ENCODE measurements around the gene XCL2.

Gene XCL2

GRCh38 chr1:168518201-168518689 is 25.6 kb downstream of the XCL2 start:
- H3K4me3 ChIP-seq (ENCODE audit: low read length in 2 of 2), result no peak overlapping the region
- H3K9me3 ChIP-seq (ENCODE audit: control insufficient read depth in 2 of 2, low read length in 2 of 2), result no peaks in the 10 kb centered on the region
- no peak overlapping the region for H3K27ac ChIP-seq (ENCODE audit: low read depth in 2 of 2, low read length in 2 of 2)

GRCh38 chr1:168514455-168514854 is 29.3 kb downstream of the XCL2 start:
- peaks cover 0 to 3% of the 10 kb centered on the region in 2 donors for H3K4me1 ChIP-seq (ENCODE audit: control insufficient read depth in 2 of 2, insufficient read depth in 2 of 2, low read length in 2 of 2)
- no peaks in the 10 kb centered on the region for H3K27me3 ChIP-seq (ENCODE audit: control insufficient read depth in 2 of 2, insufficient read depth in 2 of 2, low read length in 2 of 2)
- no peaks in the 10 kb centered on the region for H3K36me3 ChIP-seq (ENCODE audit: control insufficient read depth in 2 of 2, insufficient read depth in 2 of 2, low read length in 2 of 2)
- H3K9me3 ChIP-seq (ENCODE audit: control insufficient read depth in 2 of 2, low read length in 2 of 2), result no peaks in the 10 kb centered on the region
- H3K27ac ChIP-seq (ENCODE audit: low read depth in 2 of 2, low read length in 2 of 2), result no peak overlapping the region
- H3K4me3 ChIP-seq (ENCODE audit: low read length in 2 of 2), result no peak overlapping the region
- H3K9ac ChIP-seq (ENCODE audit: low read depth in 1 of 2, low read length in 2 of 2), result no peak overlapping the region

More at GRCh38 chr1:168518201-168518689, 25.6 kb downstream of the XCL2 start:
- Histone ChIP-seq H3K9ac (ENCODE audit: low read depth in 1 of 2, low read length in 2 of 2) (no peak overlapping the region), H3K4me1 (ENCODE audit: control insufficient read depth in 2 of 2, insufficient read depth in 2 of 2, low read length in 2 of 2) (peaks cover 0 to 3% of the 10 kb centered on the region in 2 donors), H3K36me3 (ENCODE audit: control insufficient read depth in 2 of 2, insufficient read depth in 2 of 2, low read length in 2 of 2) (no peaks in the 10 kb centered on the region), H3K27me3 (ENCODE audit: control insufficient read depth in 2 of 2, insufficient read depth in 2 of 2, low read length in 2 of 2) (no peaks in the 10 kb centered on the region)

GRCh38 chr1:168513656-168514404 is 30.0 kb downstream of the XCL2 start:
- no peak overlapping the region for H3K27ac ChIP-seq (ENCODE audit: low read depth in 2 of 2, low read length in 2 of 2)
- H3K36me3 ChIP-seq (ENCODE audit: control insufficient read depth in 2 of 2, insufficient read depth in 2 of 2, low read length in 2 of 2), result no peaks in the 10 kb centered on the region
- no peak overlapping the region for H3K9ac ChIP-seq (ENCODE audit: low read depth in 1 of 2, low read length in 2 of 2)
- H3K9me3 ChIP-seq (ENCODE audit: control insufficient read depth in 2 of 2, low read length in 2 of 2), result no peaks in the 10 kb centered on the region
- H3K4me3 ChIP-seq (ENCODE audit: low read length in 2 of 2), result no peak overlapping the region
- peaks cover 0 to 3% of the 10 kb centered on the region in 2 donors for H3K4me1 ChIP-seq (ENCODE audit: control insufficient read depth in 2 of 2, insufficient read depth in 2 of 2, low read length in 2 of 2)
- H3K27me3 ChIP-seq (ENCODE audit: control insufficient read depth in 2 of 2, insufficient read depth in 2 of 2, low read length in 2 of 2), result no peaks in the 10 kb centered on the region

GRCh38 chr1:168512864-168513595 is 30.8 kb downstream of the XCL2 start:
- Histone ChIP-seq H3K4me3 (ENCODE audit: low read length in 2 of 2) (no peak overlapping the region), H3K36me3 (ENCODE audit: control insufficient read depth in 2 of 2, insufficient read depth in 2 of 2, low read length in 2 of 2) (no peaks in the 10 kb centered on the region), H3K4me1 (ENCODE audit: control insufficient read depth in 2 of 2, insufficient read depth in 2 of 2, low read length in 2 of 2) (peaks cover 0 to 3% of the 10 kb centered on the region in 2 donors), H3K27ac (ENCODE audit: low read depth in 2 of 2, low read length in 2 of 2) (peak overlapping the region in 1 of 2 donors; percentile 8), H3K9me3 (ENCODE audit: control insufficient read depth in 2 of 2, low read length in 2 of 2) (no peaks in the 10 kb centered on the region), H3K9ac (ENCODE audit: low read depth in 1 of 2, low read length in 2 of 2) (no peak overlapping the region), H3K27me3 (ENCODE audit: control insufficient read depth in 2 of 2, insufficient read depth in 2 of 2, low read length in 2 of 2) (no peaks in the 10 kb centered on the region)

- peaks cover 0 to 3% of the 10 kb centered on the region in 2 donors for H3K4me1 ChIP-seq (ENCODE audit: control insufficient read depth in 2 of 2, insufficient read depth in 2 of 2, low read length in 2 of 2)
- no peaks in the 10 kb centered on the region for H3K27me3 ChIP-seq (ENCODE audit: control insufficient read depth in 2 of 2, insufficient read depth in 2 of 2, low read length in 2 of 2)
- H3K4me3 ChIP-seq (ENCODE audit: low read length in 2 of 2), result no peak overlapping the region
- no peaks in the 10 kb centered on the region for H3K9me3 ChIP-seq (ENCODE audit: control insufficient read depth in 2 of 2, low read length in 2 of 2)
- H3K36me3 ChIP-seq (ENCODE audit: control insufficient read depth in 2 of 2, insufficient read depth in 2 of 2, low read length in 2 of 2), result no peaks in the 10 kb centered on the region
- H3K27ac ChIP-seq (ENCODE audit: low read depth in 2 of 2, low read length in 2 of 2), result no peak overlapping the region
- no peak overlapping the region for H3K9ac ChIP-seq (ENCODE audit: low read depth in 1 of 2, low read length in 2 of 2)
These were observed 33.7 kb downstream of the XCL2 start for GRCh38 chr1:168509875-168510791.

GRCh38 chr1:168509210-168509609 is 34.6 kb downstream of the XCL2 start:
- H3K27ac ChIP-seq (ENCODE audit: low read depth in 2 of 2, low read length in 2 of 2), result no peak overlapping the region
- peaks cover 0 to 3% of the 10 kb centered on the region in 2 donors for H3K4me1 ChIP-seq (ENCODE audit: control insufficient read depth in 2 of 2, insufficient read depth in 2 of 2, low read length in 2 of 2)
- H3K4me3 ChIP-seq (ENCODE audit: low read length in 2 of 2), result no peak overlapping the region
- no peaks in the 10 kb centered on the region for H3K27me3 ChIP-seq (ENCODE audit: control insufficient read depth in 2 of 2, insufficient read depth in 2 of 2, low read length in 2 of 2)
- no peak overlapping the region for H3K9ac ChIP-seq (ENCODE audit: low read depth in 1 of 2, low read length in 2 of 2)
- no peaks in the 10 kb centered on the region for H3K36me3 ChIP-seq (ENCODE audit: control insufficient read depth in 2 of 2, insufficient read depth in 2 of 2, low read length in 2 of 2)
- H3K9me3 ChIP-seq (ENCODE audit: control insufficient read depth in 2 of 2, low read length in 2 of 2), result no peaks in the 10 kb centered on the region

- H3K4me1 ChIP-seq (ENCODE audit: control insufficient read depth in 2 of 2, insufficient read depth in 2 of 2, low read length in 2 of 2), result no peaks in the 10 kb centered on the region
- H3K4me3 ChIP-seq (ENCODE audit: low read length in 2 of 2), result no peak overlapping the region
- no peaks in the 10 kb centered on the region for H3K36me3 ChIP-seq (ENCODE audit: control insufficient read depth in 2 of 2, insufficient read depth in 2 of 2, low read length in 2 of 2)
- H3K9me3 ChIP-seq (ENCODE audit: control insufficient read depth in 2 of 2, low read length in 2 of 2), result no peaks in the 10 kb centered on the region
- H3K27me3 ChIP-seq (ENCODE audit: control insufficient read depth in 2 of 2, insufficient read depth in 2 of 2, low read length in 2 of 2), result no peaks in the 10 kb centered on the region
- H3K27ac ChIP-seq (ENCODE audit: low read depth in 2 of 2, low read length in 2 of 2), result no peak overlapping the region
- H3K9ac ChIP-seq (ENCODE audit: low read depth in 1 of 2, low read length in 2 of 2), result no peak overlapping the region
These were observed 36.0 kb downstream of the XCL2 start for GRCh38 chr1:168507828-168508227.

- no peaks in the 10 kb centered on the region for H3K27me3 ChIP-seq (ENCODE audit: control insufficient read depth in 2 of 2, insufficient read depth in 2 of 2, low read length in 2 of 2)
- no peak overlapping the region for H3K9ac ChIP-seq (ENCODE audit: low read depth in 1 of 2, low read length in 2 of 2)
- H3K4me1 ChIP-seq (ENCODE audit: control insufficient read depth in 2 of 2, insufficient read depth in 2 of 2, low read length in 2 of 2), result no peaks in the 10 kb centered on the region
These were observed 36.6 kb downstream of the XCL2 start for GRCh38 chr1:168507231-168507630.

GRCh38 chr1:168506204-168506819 is 37.5 kb downstream of the XCL2 start:
- Histone ChIP-seq H3K9me3 (ENCODE audit: control insufficient read depth in 2 of 2, low read length in 2 of 2) (no peaks in the 10 kb centered on the region), H3K4me1 (ENCODE audit: control insufficient read depth in 2 of 2, insufficient read depth in 2 of 2, low read length in 2 of 2) (no peaks in the 10 kb centered on the region), H3K4me3 (ENCODE audit: low read length in 2 of 2) (no peak overlapping the region), H3K27me3 (ENCODE audit: control insufficient read depth in 2 of 2, insufficient read depth in 2 of 2, low read length in 2 of 2) (no peaks in the 10 kb centered on the region), H3K27ac (ENCODE audit: low read depth in 2 of 2, low read length in 2 of 2) (no peak overlapping the region), H3K36me3 (ENCODE audit: control insufficient read depth in 2 of 2, insufficient read depth in 2 of 2, low read length in 2 of 2) (no peaks in the 10 kb centered on the region), H3K9ac (ENCODE audit: low read depth in 1 of 2, low read length in 2 of 2) (no peak overlapping the region)

More at GRCh38 chr1:168507231-168507630, 36.6 kb downstream of the XCL2 start:
- Histone ChIP-seq H3K9me3 (ENCODE audit: control insufficient read depth in 2 of 2, low read length in 2 of 2) (no peaks in the 10 kb centered on the region), H3K27ac (ENCODE audit: low read depth in 2 of 2, low read length in 2 of 2) (no peak overlapping the region), H3K36me3 (ENCODE audit: control insufficient read depth in 2 of 2, insufficient read depth in 2 of 2, low read length in 2 of 2) (no peaks in the 10 kb centered on the region), H3K4me3 (ENCODE audit: low read length in 2 of 2) (no peak overlapping the region)

Measured in mucosa of rectum (tissue), 2 donors.